HG03039 (cell line): ENCODE measurements around the gene GARIN5B.

Experiments used
- ATAC-seq: cut with Tn5 transposase; IDR thresholded peaks from one replicate; pipeline ENCODE4 v1.9.1; 2021; ENCODE audit warnings: mild to moderate bottlenecking, moderate library complexity; ENCODE audit not compliant: unreplicated experiment

The GARIN5B gene

GRCh38 chr19:55325172-55325571 lies 37.9 kb downstream of the GARIN5B start, which contains the start of gene TMEM150B:
Gene TMEM150B, minus strand, starts transcription at chr19:55325341. Its CDS starts 4,305 bp downstream, at chr19:55321036.
- ATAC-seq: no peak

DNA sequence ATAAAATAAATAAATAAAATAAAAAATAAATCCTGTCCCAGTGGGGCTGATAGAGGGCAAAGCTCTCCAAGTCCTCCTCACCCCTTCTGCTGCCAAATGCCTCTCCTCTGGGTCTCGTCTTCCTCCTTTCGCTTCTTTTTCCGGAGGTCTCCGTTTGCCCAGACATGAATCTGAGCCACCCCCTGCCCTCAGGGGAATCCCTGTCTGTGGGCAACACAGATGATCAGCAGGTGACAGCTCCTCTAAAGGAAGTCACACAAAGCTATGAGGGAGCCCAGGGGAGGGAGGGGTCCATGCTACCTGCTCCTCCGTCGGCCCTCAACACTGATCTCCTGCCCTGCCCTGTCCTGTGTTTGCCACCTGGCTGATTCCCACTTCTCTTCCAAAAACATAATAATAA lies 38.4 kb downstream of the GARIN5B start:
- no peak for ATAC-seq

- no peak for ATAC-seq
Measured at GRCh38 chr19:55322204-55322885, 40.7 kb downstream of the GARIN5B start.

- ATAC-seq: no peak
Measured at GRCh38 chr19:55321466-55322137, 41.5 kb downstream of the GARIN5B start.

- no peak for ATAC-seq
Measured at GRCh38 chr19:55320844-55321419, 42.1 kb downstream of the GARIN5B start.

- no peak for ATAC-seq
Measured at GRCh38 chr19:55319785-55320184, 43.3 kb downstream of the GARIN5B start.

GRCh38 chr19:55316646-55317045 lies 46.4 kb downstream of the GARIN5B start:
- no peak for ATAC-seq

GRCh38 chr19:55315956-55316525 lies 47.0 kb downstream of the GARIN5B start:
- ATAC-seq: no peak

DNA sequence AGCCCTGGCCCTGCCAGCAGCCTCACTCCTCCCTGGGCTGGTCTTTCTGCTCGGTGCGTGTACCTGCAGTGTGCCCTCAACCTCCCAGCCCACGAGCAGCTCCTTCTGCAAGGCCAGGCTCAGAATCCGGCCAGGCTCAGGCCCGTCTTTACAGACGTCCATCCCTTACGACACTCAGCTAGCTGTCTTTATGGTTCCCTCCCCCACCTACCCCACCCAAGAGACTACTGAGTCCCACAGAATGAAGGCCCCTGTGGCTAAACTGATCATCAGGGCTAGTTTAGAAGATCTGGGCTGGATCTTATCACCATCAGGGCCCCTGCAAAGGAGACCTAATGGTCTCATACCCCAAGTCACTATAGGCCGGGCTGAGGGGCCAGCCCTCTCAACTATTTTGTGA lies 48.7 kb downstream of the GARIN5B start:
- ATAC-seq: no peak

- no peak for ATAC-seq
Measured at GRCh38 chr19:55312621-55313512, 50.2 kb downstream of the GARIN5B start.

- no peak for ATAC-seq
Measured at GRCh38 chr19:55311797-55312196, 51.3 kb downstream of the GARIN5B start.

GRCh38 chr19:55311397-55311796 lies 51.7 kb downstream of the GARIN5B start:
- ATAC-seq: no peak

DNA sequence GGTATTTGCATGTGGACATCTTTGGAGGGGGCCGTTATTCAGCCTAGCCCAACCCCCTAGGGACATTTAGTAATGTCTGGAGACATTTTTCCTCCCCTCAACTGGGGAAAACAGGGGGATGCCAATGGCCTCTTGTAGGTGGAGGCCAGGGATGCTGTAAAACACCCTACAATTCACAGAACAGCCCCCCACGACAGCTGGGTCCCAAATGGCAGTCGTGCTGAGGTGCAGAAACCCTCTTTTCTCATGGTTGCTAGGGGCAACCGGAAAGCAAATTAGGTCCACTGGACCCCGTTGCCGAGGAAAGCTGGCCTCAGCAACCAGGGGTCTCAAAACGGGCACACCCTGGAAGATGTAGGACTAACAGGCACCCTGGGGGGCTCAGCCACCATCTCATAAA lies 52.6 kb downstream of the GARIN5B start:
- no peak for ATAC-seq

GRCh38 chr19:55309448-55309847 lies 53.6 kb downstream of the GARIN5B start:
- no peak for ATAC-seq

- no peak for ATAC-seq
Measured at GRCh38 chr19:55308281-55308680, 54.8 kb downstream of the GARIN5B start.

DNA sequence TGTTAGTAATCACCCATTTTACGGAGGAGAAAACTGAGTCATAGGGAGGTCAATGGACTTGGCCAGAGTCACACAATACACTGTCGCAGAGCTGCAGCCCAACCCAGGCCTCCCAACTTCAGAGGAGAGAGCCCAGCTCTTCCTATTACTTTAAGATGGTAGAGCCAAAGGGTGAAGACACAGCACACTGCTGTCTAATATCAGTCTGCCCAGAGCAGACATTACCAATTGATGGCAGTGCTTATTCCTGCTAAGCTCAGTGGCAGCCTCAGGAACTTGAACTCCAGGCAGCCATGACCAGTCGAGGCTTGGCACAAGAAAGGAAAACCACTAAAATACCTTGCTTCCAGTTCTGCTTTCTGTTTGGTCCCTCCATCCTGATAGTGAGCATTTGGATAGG lies 56.3 kb downstream of the GARIN5B start:
- ATAC-seq: no peak

DNA sequence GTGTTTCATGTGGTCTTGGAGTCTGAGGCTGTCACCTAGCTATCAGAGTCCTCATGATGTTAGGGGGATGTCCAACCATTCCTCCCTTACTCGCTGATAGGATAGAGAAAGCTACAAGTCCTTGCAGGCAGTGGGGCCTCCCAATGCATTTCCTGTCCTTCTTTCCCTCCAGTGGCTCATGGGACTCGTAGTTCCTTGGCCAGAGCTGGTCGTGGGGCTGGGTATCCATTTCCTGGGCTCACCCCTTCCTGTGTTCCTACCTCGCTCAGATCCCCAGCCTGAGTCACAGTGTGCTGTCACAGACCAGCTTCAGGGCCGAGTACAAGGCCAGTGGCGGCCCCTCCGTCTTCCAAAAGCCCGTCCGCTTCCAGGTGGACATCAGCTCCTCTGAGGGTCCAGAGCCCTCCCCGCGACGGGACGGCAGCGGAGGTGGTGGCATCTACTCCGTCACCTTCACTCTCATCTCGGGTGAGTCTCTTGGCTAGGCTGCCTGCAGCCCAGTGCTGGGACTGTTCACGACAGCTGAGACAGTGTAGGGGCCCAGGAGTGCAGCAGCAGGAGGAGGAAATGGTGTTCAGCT lies 57.0 kb downstream of the GARIN5B start:
- no peak for ATAC-seq

DNA sequence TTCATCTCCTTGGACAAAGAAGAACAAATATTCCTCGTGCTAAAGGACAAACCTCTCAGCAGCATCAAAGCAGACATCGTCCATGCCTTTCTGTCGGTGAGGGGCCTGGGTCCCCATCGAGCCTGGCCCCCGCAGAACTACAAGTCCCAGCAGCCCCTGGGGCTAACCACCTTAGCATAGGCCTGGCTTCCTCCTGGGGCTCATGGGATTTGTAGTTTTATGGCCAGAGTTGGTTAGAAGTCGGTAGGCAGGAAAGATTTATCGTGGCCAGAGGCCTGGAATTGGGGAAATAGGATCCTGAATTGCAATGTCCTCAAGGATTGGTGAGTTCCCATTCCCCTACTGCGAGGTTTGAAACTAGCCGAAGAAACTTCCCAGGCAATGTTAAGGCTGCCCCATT lies 57.6 kb downstream of the GARIN5B start:
- ATAC-seq: no peak

- ATAC-seq: no peak
Measured at GRCh38 chr19:55304980-55305379, 58.1 kb downstream of the GARIN5B start.
